HEK293 (cell line): Measurements from ENCODE around the gene SMC4.

Experiments
- CTCF ChIA-PET: fragments of 350-600 bp; formaldehyde crosslinking; extraction: SDS; loops from one replicate; lab custom pipeline; 2021; ENCODE audit warnings: antibody characterized with exemption; lab: Yijun Ruan, JAX
- POLR2A ChIA-PET: fragments of 300-600 bp; formaldehyde crosslinking; extraction: SDS; loops from one replicate; lab custom pipeline; 2020; ENCODE audit warnings: antibody characterized with exemption, inconsistent platforms; lab: Yijun Ruan, JAX
- H3K27ac ChIP-seq: fragments of 200-500 bp; sonication (Bioruptor generic); 2 replicates; pipeline ENCODE4 v1.5.1; 2014; ENCODE audit warnings: low read depth, low read length, control low read depth, inconsistent platforms; ENCODE audit errors: extremely low read depth
- H3K36me3 ChIP-seq, 2 experiments: fragments of 200-500 bp in 1 of 2; sonication (Bioruptor generic) in 1 of 2; 1 replicate in 1 of 2; 2 replicates in 1 of 2; pipeline ENCODE4 v1.5.1; 2014 to 2017; ENCODE audit warnings: inconsistent platforms in 2 of 2, low read length in 2 of 2; ENCODE audit not compliant: control insufficient read depth in 2 of 2, insufficient read depth in 1 of 2
- H3K4me1 ChIP-seq: fragments of 200-500 bp; sonication (Bioruptor generic); 2 replicates; pipeline ENCODE4 v1.5.1; 2014; ENCODE audit warnings: mild to moderate bottlenecking, low read length, inconsistent platforms; ENCODE audit not compliant: control insufficient read depth, insufficient read depth
- H3K4me3 ChIP-seq: 2 replicates; pipeline ENCODE4 v1.5.1; 2011; ENCODE audit warnings: low read depth, mild to moderate bottlenecking, control low read depth, low read length, moderate library complexity
- H3K9me3 ChIP-seq: fragments of 200-500 bp; sonication (Bioruptor generic); 2 replicates; pipeline ENCODE4 v1.5.1; 2014; ENCODE audit warnings: low read depth, low read length, inconsistent platforms; ENCODE audit not compliant: control insufficient read depth, insufficient read depth
- FEZF1 ChIP-seq: fragments of 450-650 bp; formaldehyde crosslinking; IDR thresholded peaks from 2 replicates; pipeline ENCODE4 v1.5.1; 2016; ENCODE audit warnings: missing biosample characterization, missing genetic modification characterization
- GLIS2 ChIP-seq: fragments of 450-650 bp; formaldehyde crosslinking; IDR thresholded peaks from 2 replicates; pipeline ENCODE4 v1.5.1; 2016; ENCODE audit warnings: missing biosample characterization, missing genetic modification characterization
- HOXA7 ChIP-seq: sonication (generic); formaldehyde crosslinking; IDR thresholded peaks from 2 replicates; pipeline ENCODE4 v1.8.1; 2022; ENCODE audit warnings: missing genetic modification reagents, borderline replicate concordance
- HOXC10 ChIP-seq: sonication (generic); formaldehyde crosslinking; IDR thresholded peaks from 2 replicates; pipeline ENCODE4 v1.8.1; 2023; ENCODE audit warnings: mild to moderate bottlenecking, missing genetic modification reagents
- IKZF3 ChIP-seq: fragments of 450-650 bp; IDR thresholded peaks from 2 replicates; pipeline ENCODE4 v1.5.0; 2018; ENCODE audit warnings: missing biosample characterization, mild to moderate bottlenecking, missing genetic modification characterization, moderate library complexity
- KLF9 ChIP-seq: fragments of 450-650 bp; formaldehyde crosslinking; IDR thresholded peaks from 2 replicates; pipeline ENCODE4 v1.5.1; 2016; ENCODE audit warnings: missing biosample characterization, missing genetic modification characterization, low read depth
- REPIN1 ChIP-seq: fragments of 450-650 bp; formaldehyde crosslinking; IDR thresholded peaks from 2 replicates; pipeline ENCODE4 v1.5.1; 2017; ENCODE audit warnings: missing biosample characterization, missing genetic modification characterization, low read depth
- SCRT2 ChIP-seq: fragments of 450-650 bp; formaldehyde crosslinking; IDR thresholded peaks from 2 replicates; pipeline ENCODE4 v1.5.1; 2016; ENCODE audit warnings: missing biosample characterization, missing genetic modification characterization
- SETDB1 ChIP-seq: IDR thresholded peaks from one replicate; pipeline ENCODE4 v1.6.1; 2017; ENCODE audit warnings: mild to moderate bottlenecking, low read length, moderate library complexity, mixed read lengths; ENCODE audit not compliant: insufficient read length
- SP2 ChIP-seq: fragments of 450-650 bp; formaldehyde crosslinking; IDR thresholded peaks from 2 replicates; pipeline ENCODE4 v1.5.1; 2016; ENCODE audit warnings: missing biosample characterization, missing genetic modification characterization
- TRIM28 ChIP-seq: IDR thresholded peaks from 2 replicates; pipeline ENCODE4 v1.6.1; 2011; ENCODE audit warnings: low read length, control low read depth, borderline replicate concordance
- ZBTB1 ChIP-seq: fragments of 450-650 bp; formaldehyde crosslinking; IDR thresholded peaks from 2 replicates; pipeline ENCODE4 v1.5.1; 2016; ENCODE audit warnings: missing biosample characterization, missing genetic modification characterization
- ZBTB8A ChIP-seq: fragments of 450-650 bp; formaldehyde crosslinking; IDR thresholded peaks from 2 replicates; pipeline ENCODE4 v1.5.1; 2016; ENCODE audit warnings: missing biosample characterization, missing genetic modification characterization
- ZNF335 ChIP-seq: fragments of 450-650 bp; formaldehyde crosslinking; conservative IDR thresholded peaks from 2 replicates; pipeline ENCODE4 v1.5.1; 2016; ENCODE audit warnings: missing biosample characterization, missing genetic modification characterization
- ZNF341 ChIP-seq: fragments of 450-650 bp; formaldehyde crosslinking; IDR thresholded peaks from 2 replicates; pipeline ENCODE4; 2016; ENCODE audit warnings: low read depth, missing biosample characterization, missing genetic modification characterization
- ZNF391 ChIP-seq: fragments of 450-650 bp; formaldehyde crosslinking; IDR thresholded peaks from 2 replicates; pipeline ENCODE4 v1.5.1; 2016; ENCODE audit warnings: low read depth, missing biosample characterization, missing genetic modification characterization, borderline replicate concordance
- ZNF426 ChIP-seq: fragments of 450-650 bp; formaldehyde crosslinking; IDR thresholded peaks from 2 replicates; pipeline ENCODE4 v1.5.1; 2017; ENCODE audit warnings: missing biosample characterization, missing genetic modification characterization, mild to moderate bottlenecking, inconsistent platforms, moderate library complexity
- ZNF549 ChIP-seq: fragments of 450-650 bp; IDR thresholded peaks from 2 replicates; pipeline ENCODE4 v1.5.1; 2018; ENCODE audit warnings: missing biosample characterization, missing genetic modification characterization, mild to moderate bottlenecking, inconsistent platforms, moderate library complexity
- ZNF561 ChIP-seq: fragments of 450-650 bp; IDR thresholded peaks from 2 replicates; pipeline ENCODE4 v1.5.1; 2018; ENCODE audit warnings: missing biosample characterization, missing genetic modification characterization, borderline replicate concordance
- ZNF621 ChIP-seq: fragments of 450-650 bp; formaldehyde crosslinking; IDR thresholded peaks from 2 replicates; pipeline ENCODE4 v1.5.1; 2017; ENCODE audit warnings: missing biosample characterization, missing genetic modification characterization
- ZNF629 ChIP-seq: fragments of 450-650 bp; formaldehyde crosslinking; IDR thresholded peaks from 2 replicates; pipeline ENCODE4 v1.5.1; 2017; ENCODE audit warnings: missing biosample characterization, missing genetic modification characterization
- ZNF777 ChIP-seq: fragments of 450-650 bp; formaldehyde crosslinking; IDR thresholded peaks from 2 replicates; pipeline ENCODE4 v1.5.1; 2017; ENCODE audit warnings: missing biosample characterization, missing genetic modification characterization, borderline replicate concordance
- ZNF792 ChIP-seq: fragments of 450-650 bp; formaldehyde crosslinking; IDR thresholded peaks from 2 replicates; pipeline ENCODE4 v1.5.1; 2016; ENCODE audit warnings: missing biosample characterization, missing genetic modification characterization
- ZSCAN16 ChIP-seq: fragments of 450-650 bp; formaldehyde crosslinking; IDR thresholded peaks from 2 replicates; pipeline ENCODE4 v1.5.1; 2016; ENCODE audit warnings: missing biosample characterization, missing genetic modification characterization
- TF ChIP-seq, protein P1 (sequence below): fragments of 450-650 bp; formaldehyde crosslinking; IDR thresholded peaks from 2 replicates; pipeline ENCODE4 v1.5.1; 2016; ENCODE audit warnings: missing biosample characterization, missing genetic modification characterization
- TF ChIP-seq, protein P2 (sequence below): fragments of 450-650 bp; formaldehyde crosslinking; IDR thresholded peaks from 2 replicates; pipeline ENCODE4 v1.5.1; 2016; ENCODE audit warnings: missing biosample characterization, missing genetic modification characterization
- TF ChIP-seq, protein P3 (sequence below): fragments of 450-650 bp; formaldehyde crosslinking; IDR thresholded peaks from 2 replicates; pipeline ENCODE4 v1.5.1; 2016; ENCODE audit warnings: missing biosample characterization, missing genetic modification characterization
- TF ChIP-seq, protein P4 (sequence below): fragments of 450-650 bp; formaldehyde crosslinking; IDR thresholded peaks from 2 replicates; pipeline ENCODE4 v1.5.1; 2016; ENCODE audit warnings: missing biosample characterization, missing genetic modification characterization

SMC4 gene

DNA sequence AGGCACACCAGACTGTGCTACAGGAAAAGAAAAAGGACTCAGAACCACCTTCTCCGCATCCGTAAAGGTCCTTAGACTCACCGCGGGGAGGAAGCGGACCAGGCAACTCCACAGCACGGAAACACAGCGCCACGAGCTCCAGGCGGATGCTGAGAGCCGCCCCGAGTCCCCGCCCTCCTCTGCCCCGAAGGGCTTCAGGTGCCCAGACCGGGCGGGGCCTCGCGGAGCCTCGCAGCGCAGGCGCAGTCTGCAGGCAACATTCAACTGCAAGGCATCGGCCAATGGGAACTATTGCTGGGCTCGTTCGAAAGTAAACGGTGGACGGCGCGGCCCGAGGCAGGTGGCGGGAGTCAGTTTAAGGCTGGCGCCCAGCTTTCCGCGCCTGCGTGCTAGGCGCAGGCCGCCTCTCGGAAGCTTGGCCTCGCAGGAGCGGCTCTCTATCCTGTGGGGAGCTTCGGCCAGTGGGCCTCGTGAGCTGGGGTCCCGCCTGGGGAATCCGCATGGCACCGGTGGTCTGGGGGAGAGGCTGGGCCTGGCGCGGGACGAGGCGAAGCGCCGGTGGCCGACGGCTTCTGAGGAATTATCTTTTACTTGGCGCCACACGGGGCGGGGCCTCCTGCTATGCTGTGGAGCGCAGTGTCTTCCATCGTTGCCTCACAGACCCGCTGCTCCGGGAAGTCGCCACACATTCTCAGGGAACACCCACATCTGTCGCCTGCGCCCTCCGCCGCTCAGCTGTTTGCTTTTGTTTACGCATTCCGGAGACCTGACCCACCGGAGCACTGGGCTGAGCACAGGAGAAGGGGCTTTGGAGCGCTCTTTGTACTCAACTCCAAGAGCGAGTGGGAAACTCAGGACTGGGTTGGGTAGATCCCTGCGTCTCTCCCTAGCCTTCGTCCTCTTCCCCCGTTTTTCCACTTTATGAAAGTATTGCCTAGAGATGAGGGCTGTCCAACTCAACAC, 50.5 kb downstream of the SMC4 start, which contains the start of gene TRIM59:
Gene TRIM59, minus strand, starts transcription at position 151 of the 963 bp plus-strand sequence. CDS start 10,603 bp downstream, outside the sequence.
- peak within 1 kb of the TSS; percentile 97 for H3K4me3 ChIP-seq
- no peaks in the 10 kb centered on the region for H3K9me3 ChIP-seq
- H3K4me1 ChIP-seq = no peaks in the 10 kb centered on the region
- H3K27ac ChIP-seq = peak within 1 kb of the TSS; percentile 85
- POLR2A ChIA-PET = interaction anchor here (0.6 to 3.0 kb wide), 16 partner anchors 9 to 771 kb away, joined by 3 to 22 read pairs (median 4); partner anchors contain the start of genes KPNA4, NMD3 and SMC4
- CTCF ChIA-PET = interaction anchor here (0.6 to 1.2 kb wide), 3 partner anchors 35 to 471 kb away, joined by 3 read pairs; no protein-coding TSS in a partner anchor
- peaks cover 0 to 12% of the 10 kb centered on the region in 2 experiments; a peak in 2 of 3 replicates for H3K36me3 ChIP-seq
- no peak for TF ChIP-seq REPIN1
- TF ChIP-seq, protein P1, sequence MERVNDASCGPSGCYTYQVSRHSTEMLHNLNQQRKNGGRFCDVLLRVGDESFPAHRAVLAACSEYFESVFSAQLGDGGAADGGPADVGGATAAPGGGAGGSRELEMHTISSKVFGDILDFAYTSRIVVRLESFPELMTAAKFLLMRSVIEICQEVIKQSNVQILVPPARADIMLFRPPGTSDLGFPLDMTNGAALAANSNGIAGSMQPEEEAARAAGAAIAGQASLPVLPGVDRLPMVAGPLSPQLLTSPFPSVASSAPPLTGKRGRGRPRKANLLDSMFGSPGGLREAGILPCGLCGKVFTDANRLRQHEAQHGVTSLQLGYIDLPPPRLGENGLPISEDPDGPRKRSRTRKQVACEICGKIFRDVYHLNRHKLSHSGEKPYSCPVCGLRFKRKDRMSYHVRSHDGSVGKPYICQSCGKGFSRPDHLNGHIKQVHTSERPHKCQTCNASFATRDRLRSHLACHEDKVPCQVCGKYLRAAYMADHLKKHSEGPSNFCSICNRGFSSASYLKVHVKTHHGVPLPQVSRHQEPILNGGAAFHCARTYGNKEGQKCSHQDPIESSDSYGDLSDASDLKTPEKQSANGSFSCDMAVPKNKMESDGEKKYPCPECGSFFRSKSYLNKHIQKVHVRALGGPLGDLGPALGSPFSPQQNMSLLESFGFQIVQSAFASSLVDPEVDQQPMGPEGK (tag by site-specific recombination) = 0 out of 2 replicates have a peak, but pooled peaks have one; percentile 78
- TF ChIP-seq SCRT2 (tag by site-specific recombination) = peak; percentile 26; the same call in 1 of the 2 replicates
- TF ChIP-seq FEZF1 (tag by site-specific recombination) = no peak
- TF ChIP-seq ZNF621 (tag by site-specific recombination) = no peak
- TF ChIP-seq ZNF341 (tag by site-specific recombination) = 0 out of 2 replicates have a peak, but pooled peaks have one; percentile 60
- TF ChIP-seq ZNF549 = no peak
- peak; percentile 94; the same call in 1 of the 2 replicates for TF ChIP-seq HOXA7 (CRISPR knock-in tag)
- peak; percentile 35; the same call in 1 of the 2 replicates for TF ChIP-seq ZNF561
- TF ChIP-seq ZBTB8A (tag by site-specific recombination) = peak; percentile 98
- no peak for TF ChIP-seq ZNF792 (tag by site-specific recombination)
- TF ChIP-seq ZNF335 = peak; percentile 96
- peak; percentile 89; the same call in 1 of the 2 replicates for TF ChIP-seq HOXC10
- peak; percentile 45; the same call in 1 of the 2 replicates for TF ChIP-seq ZNF629 (tag by site-specific recombination)
- TF ChIP-seq IKZF3 (tag by site-specific recombination) = 0 out of 2 replicates have a peak, but pooled peaks have one; percentile 32
- TF ChIP-seq, protein P2, sequence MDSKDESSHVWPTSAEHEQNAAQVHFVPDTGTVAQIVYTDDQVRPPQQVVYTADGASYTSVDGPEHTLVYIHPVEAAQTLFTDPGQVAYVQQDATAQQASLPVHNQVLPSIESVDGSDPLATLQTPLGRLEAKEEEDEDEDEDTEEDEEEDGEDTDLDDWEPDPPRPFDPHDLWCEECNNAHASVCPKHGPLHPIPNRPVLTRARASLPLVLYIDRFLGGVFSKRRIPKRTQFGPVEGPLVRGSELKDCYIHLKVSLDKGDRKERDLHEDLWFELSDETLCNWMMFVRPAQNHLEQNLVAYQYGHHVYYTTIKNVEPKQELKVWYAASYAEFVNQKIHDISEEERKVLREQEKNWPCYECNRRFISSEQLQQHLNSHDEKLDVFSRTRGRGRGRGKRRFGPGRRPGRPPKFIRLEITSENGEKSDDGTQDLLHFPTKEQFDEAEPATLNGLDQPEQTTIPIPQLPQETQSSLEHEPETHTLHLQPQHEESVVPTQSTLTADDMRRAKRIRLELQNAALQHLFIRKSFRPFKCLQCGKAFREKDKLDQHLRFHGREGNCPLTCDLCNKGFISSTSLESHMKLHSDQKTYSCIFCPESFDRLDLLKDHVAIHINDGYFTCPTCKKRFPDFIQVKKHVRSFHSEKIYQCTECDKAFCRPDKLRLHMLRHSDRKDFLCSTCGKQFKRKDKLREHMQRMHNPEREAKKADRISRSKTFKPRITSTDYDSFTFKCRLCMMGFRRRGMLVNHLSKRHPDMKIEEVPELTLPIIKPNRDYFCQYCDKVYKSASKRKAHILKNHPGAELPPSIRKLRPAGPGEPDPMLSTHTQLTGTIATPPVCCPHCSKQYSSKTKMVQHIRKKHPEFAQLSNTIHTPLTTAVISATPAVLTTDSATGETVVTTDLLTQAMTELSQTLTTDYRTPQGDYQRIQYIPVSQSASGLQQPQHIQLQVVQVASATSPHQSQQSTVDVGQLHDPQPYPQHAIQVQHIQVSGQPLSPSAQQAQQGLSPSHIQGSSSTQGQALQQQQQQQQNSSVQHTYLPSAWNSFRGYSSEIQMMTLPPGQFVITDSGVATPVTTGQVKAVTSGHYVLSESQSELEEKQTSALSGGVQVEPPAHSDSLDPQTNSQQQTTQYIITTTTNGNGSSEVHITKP (tag by site-specific recombination) = peak; percentile 78
- no peak for TF ChIP-seq ZSCAN16 (tag by site-specific recombination)
- peak; percentile 38; the same call in 1 of the 2 replicates for TF ChIP-seq KLF9 (tag by site-specific recombination)
- TF ChIP-seq GLIS2 (tag by site-specific recombination) = peak; percentile 73
- TF ChIP-seq ZNF777 (tag by site-specific recombination) = 0 out of 2 replicates have a peak, but pooled peaks have one; percentile 39
- TF ChIP-seq, protein P3, sequence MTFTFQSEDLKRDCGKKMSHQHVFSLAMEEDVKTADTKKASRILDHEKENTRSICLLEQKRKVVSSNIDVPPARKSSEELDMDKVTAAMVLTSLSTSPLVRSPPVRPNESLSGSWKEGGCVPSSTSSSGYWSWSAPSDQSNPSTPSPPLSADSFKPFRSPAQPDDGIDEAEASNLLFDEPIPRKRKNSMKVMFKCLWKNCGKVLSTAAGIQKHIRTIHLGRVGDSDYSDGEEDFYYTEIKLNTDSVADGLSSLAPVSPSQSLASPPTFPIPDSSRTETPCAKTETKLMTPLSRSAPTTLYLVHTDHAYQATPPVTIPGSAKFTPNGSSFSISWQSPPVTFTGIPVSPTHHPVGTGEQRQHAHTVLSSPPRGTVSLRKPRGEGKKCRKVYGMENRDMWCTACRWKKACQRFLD (tag by site-specific recombination) = no peak
- TF ChIP-seq, protein P4, sequence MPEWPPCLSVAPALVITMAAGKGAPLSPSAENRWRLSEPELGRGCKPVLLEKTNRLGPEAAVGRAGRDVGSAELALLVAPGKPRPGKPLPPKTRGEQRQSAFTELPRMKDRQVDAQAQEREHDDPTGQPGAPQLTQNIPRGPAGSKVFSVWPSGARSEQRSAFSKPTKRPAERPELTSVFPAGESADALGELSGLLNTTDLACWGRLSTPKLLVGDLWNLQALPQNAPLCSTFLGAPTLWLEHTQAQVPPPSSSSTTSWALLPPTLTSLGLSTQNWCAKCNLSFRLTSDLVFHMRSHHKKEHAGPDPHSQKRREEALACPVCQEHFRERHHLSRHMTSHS (tag by site-specific recombination) = no peak
- TF ChIP-seq ZNF426 = no peak
- TF ChIP-seq SETDB1 = peak; percentile 79
- peak; percentile 77 for TF ChIP-seq SP2
- no peak for TF ChIP-seq ZNF391 (tag by site-specific recombination)
- peak; percentile 26; the same call in 1 of the 2 replicates for TF ChIP-seq TRIM28
- no peak for TF ChIP-seq ZBTB1 (tag by site-specific recombination)
